B cell (primary cell): ENCODE measurements around the gene LIMS2. TPM values are rescaled to one million over a fixed set of nuclear protein-coding genes. Genes with fewer than 3 reads are reported as not detected.

ENCODE experiments used
- ATAC-seq: fragments of 200-7000 bp; cut with Tn5 transposase; one replicate; pipeline ENCODE4 v1.10.0; 2021; ENCODE audit warnings: low read depth, mild to moderate bottlenecking, moderate number of reproducible peaks, moderate library complexity
- CTCF ChIA-PET: fragments of 350-600 bp; sonication (Branson Sonifier 250); formaldehyde crosslinking; loops from one replicate; lab custom pipeline; 2021; ENCODE audit warnings: antibody characterized with exemption, inconsistent platforms; lab: Charles Lee
- POLR2A ChIA-PET: fragments of 350-600 bp; sonication (Branson Sonifier 250); formaldehyde crosslinking; loops from one replicate; lab custom pipeline; 2021; ENCODE audit warnings: antibody characterized with exemption; lab: Charles Lee
- DNase-seq: peaks from one replicate; pipeline ENCODE4 v3.0.0; 2013
- H2AFZ ChIP-seq: 2 replicates; pipeline ENCODE4 v1.6.1; 2012; ENCODE audit warnings: mild to moderate bottlenecking, low read depth, low read length; ENCODE audit not compliant: insufficient read depth, poor library complexity, severe bottlenecking
- H3K27ac ChIP-seq, 2 donors: 1 replicate in 1 of 2; 2 replicates in 1 of 2; pipeline ENCODE4 v1.5.1; 2012 to 2013; ENCODE audit warnings: low read length in 2 of 2, mild to moderate bottlenecking in 2 of 2, moderate library complexity in 1 of 2
- H3K27me3 ChIP-seq, 4 experiments: fragments of 200-600 bp in 1 of 4; sonication (generic) in 1 of 4; replicated peaks in 1 of 4; 1 replicate in 2 of 4; 2 replicates in 2 of 4; pipeline versions ENCODE4 v1.6.1 to v1.7.0; 2013 to 2016; ENCODE audit warnings: low read length in 3 of 4, mild to moderate bottlenecking in 2 of 4, mixed read lengths in 1 of 4, moderate library complexity in 1 of 4; ENCODE audit not compliant: insufficient read depth in 4 of 4, control insufficient read depth in 3 of 4; ENCODE audit errors: control extremely low read depth in 1 of 4
- H3K36me3 ChIP-seq, 2 experiments: replicated peaks in 1 of 2; 1 replicate in 1 of 2; 2 replicates in 1 of 2; pipeline versions ENCODE4 v1.6.1 to v1.7.1; 2013; ENCODE audit warnings: low read length in 1 of 2; ENCODE audit not compliant: insufficient read depth in 2 of 2, control insufficient read depth in 1 of 2; ENCODE audit errors: control extremely low read depth in 1 of 2, extremely low read depth in 1 of 2
- H3K4me1 ChIP-seq, 2 donors: fragments of 200-600 bp in 1 of 2; sonication (generic) in 1 of 2; 1 replicate in 1 of 2; 2 replicates in 1 of 2; pipeline versions ENCODE4 v1.5.1 to v1.6.1; 2013 to 2017; ENCODE audit warnings: low read length in 2 of 2; ENCODE audit not compliant: control insufficient read depth in 2 of 2, insufficient read depth in 2 of 2
- H3K4me2 ChIP-seq: replicated peaks from 2 replicates; pipeline ENCODE3; 2012; ENCODE audit warnings: mild to moderate bottlenecking, low read depth, low read length; ENCODE audit not compliant: poor library complexity, severe bottlenecking
- H3K4me3 ChIP-seq, 5 experiments: fragments of 200-600 bp in 1 of 5; sonication (generic) in 1 of 5; 1 replicate in 3 of 5; 2 replicates in 2 of 5; pipeline versions ENCODE4 v1.5.1 to v1.7.0; 2011 to 2016; ENCODE audit warnings: low read length in 4 of 5, mild to moderate bottlenecking in 4 of 5, low read depth in 2 of 5, control low read depth in 1 of 5, moderate library complexity in 1 of 5; ENCODE audit not compliant: insufficient read depth in 1 of 5; ENCODE audit errors: control extremely low read depth in 1 of 5, extremely low read depth in 1 of 5
- H3K79me2 ChIP-seq: fragments of 200-600 bp; sonication (generic); one replicate; pipeline ENCODE4 v1.6.0; 2016; ENCODE audit warnings: low read length; ENCODE audit not compliant: control insufficient read depth, insufficient read depth
- H3K9ac ChIP-seq: fragments of 200-600 bp; sonication (generic); 2 replicates; pipeline ENCODE4 v1.6.1; 2017; ENCODE audit warnings: mild to moderate bottlenecking, low read length, moderate library complexity
- H3K9me3 ChIP-seq, 3 donors: one replicate each; pipeline versions ENCODE4 v1.6.1 to v1.7.1; 2013; ENCODE audit warnings: low read length in 2 of 3; ENCODE audit not compliant: control insufficient read depth in 2 of 3, insufficient read depth in 1 of 3; ENCODE audit errors: control extremely low read depth in 1 of 3
- H4K20me1 ChIP-seq: 2 replicates; pipeline ENCODE4 v1.6.0; 2012; ENCODE audit warnings: mild to moderate bottlenecking, low read length; ENCODE audit not compliant: insufficient read depth, control insufficient read depth, poor library complexity, severe bottlenecking
- H3K27ac Mint-ChIP-seq: one replicate; pipeline ENCODE4 v1.8.0; 2021; ENCODE audit warnings: mixed read lengths
- H3K27me3 Mint-ChIP-seq: one replicate; pipeline ENCODE4 v1.8.0; 2021; ENCODE audit warnings: mixed read lengths
- H3K4me1 Mint-ChIP-seq: one replicate; pipeline ENCODE4 v1.8.0; 2021; ENCODE audit warnings: mixed read lengths
- H3K4me3 Mint-ChIP-seq: one replicate; pipeline ENCODE4 v1.8.0; 2021; ENCODE audit warnings: mixed read lengths
- H3K9me3 Mint-ChIP-seq: one replicate; pipeline ENCODE4 v1.8.0; 2022; ENCODE audit warnings: mixed read lengths; ENCODE audit not compliant: insufficient read depth
- CTCF ChIP-seq: fragments of 200-600 bp; IDR thresholded peaks from one replicate; pipeline ENCODE4 v1.8.0; 2022; ENCODE audit warnings: antibody characterized with exemption, mild to moderate bottlenecking
- EZH2 ChIP-seq: IDR thresholded peaks from 2 replicates; pipeline ENCODE4 v1.6.1; 2012; ENCODE audit warnings: borderline replicate concordance, low read depth, mild to moderate bottlenecking, moderate library complexity, low read length; ENCODE audit not compliant: insufficient read depth, poor library complexity, severe bottlenecking
- WGBS: methylation state at CpG from one replicate; pipeline ENCODE4 v1.1.5; 2013; ENCODE audit warnings: missing lambda C conversion rate; ENCODE audit not compliant: insufficient coverage; 5-methylcytosine and 5-hydroxymethylcytosine counted together
- intact Hi-C: fragments of 100-400 bp; cut with micrococcal nuclease; formaldehyde crosslinking; loops from one replicate; pipeline ENCODE4 v1.10.0; 2022
- polyA plus RNA-seq: library from polyadenylated mRNA; depleted of rRNA; stranded (reverse); fragments of >200 nt; gene quantifications from 2 replicates; pipeline ENCODE4 v1.2.3, GENCODE V29; 2012
- total RNA-seq, 2 donors: library from RNA; stranded (reverse); fragments of 120-200 nt in 1 of 2; gene quantifications; 1 replicate in 1 of 2; 2 replicates in 1 of 2; pipeline versions ENCODE4 v1.2.3 to v1.2.4, GENCODE V29; 2013 to 2022

LIMS2 gene
- total and polyA plus RNA-seq, 2 donors (not counting 1 experiment from before 2014, with no cell fraction given), result 6.7 to 32.2 TPM

DNA sequence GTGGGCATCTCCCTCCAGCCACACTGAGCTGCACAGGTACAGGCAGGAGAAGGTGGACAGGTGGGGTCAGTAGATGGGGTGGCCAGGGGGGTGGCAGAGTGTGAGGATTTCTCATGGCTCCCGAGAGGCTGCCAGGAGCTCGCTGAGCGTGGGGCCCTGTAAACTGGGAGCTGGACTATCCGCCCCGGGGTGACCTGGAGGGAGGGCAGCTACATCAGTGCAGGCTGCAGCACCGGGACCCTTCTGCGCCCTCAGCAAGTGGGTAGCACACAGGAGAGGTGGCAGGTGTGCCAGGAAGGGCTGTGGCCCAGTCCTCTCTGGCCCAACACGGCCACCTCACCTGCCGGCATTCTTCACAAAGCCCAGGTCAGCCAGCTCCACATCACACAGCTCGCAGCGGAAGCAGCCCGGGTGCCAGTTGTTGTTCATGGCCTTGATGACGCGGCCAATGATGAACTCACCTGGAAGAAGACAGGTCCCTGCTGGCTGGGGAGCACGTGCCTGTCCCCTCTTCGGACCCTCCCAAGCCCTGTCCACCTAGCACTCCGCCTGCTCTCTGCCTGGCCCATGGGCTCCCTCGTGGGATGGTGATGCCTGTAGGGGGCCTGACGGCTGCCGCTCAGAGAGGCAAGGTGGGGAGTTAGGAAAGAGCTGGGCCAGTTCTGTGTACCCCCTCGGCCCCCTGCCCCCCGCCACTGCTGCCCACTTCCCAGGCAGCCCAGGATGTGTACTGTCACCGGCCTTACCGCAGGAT lies 21.1 kb downstream of the LIMS2 start:
- Mint-ChIP-seq H3K27me3 (no peaks in the 10 kb centered on the region), H3K4me3 (no peak overlapping the region), H3K27ac (no peak overlapping the region), H3K4me1 (peaks cover 40% of the 10 kb centered on the region), H3K9me3 (no peaks in the 10 kb centered on the region)
- H3K36me3 ChIP-seq, result no peaks in the 10 kb centered on the region
- DNase-seq, result no peak
- CTCF ChIA-PET, result interaction anchor here (19.3 kb wide), 1 partner anchor 61 kb away, joined by 553 read pairs; no protein-coding TSS in a partner anchor
- TF ChIP-seq EZH2 (no peak), CTCF (no peak)
- no peak overlapping the region for H2AFZ ChIP-seq
- no peaks in the 10 kb centered on the region for H3K27me3 ChIP-seq
- no peak overlapping the region for H3K4me3 ChIP-seq
- POLR2A ChIA-PET, result no interaction called here
- no peak overlapping the region for H3K27ac ChIP-seq
- ATAC-seq, result no peak
- no peak overlapping the region for H3K9ac ChIP-seq
- peaks cover 27 to 44% of the 10 kb centered on the region in 2 donors for H3K4me1 ChIP-seq
- no peaks in the 10 kb centered on the region for H4K20me1 ChIP-seq
- WGBS, result 95% methylated on average over 23 of the region's 24 CpGs
- H3K4me2 ChIP-seq, result no peak overlapping the region
- H3K79me2 ChIP-seq, result no peaks in the 10 kb centered on the region
- H3K9me3 ChIP-seq, result peaks cover 0 to 13% (median 0%) of the 10 kb centered on the region in 3 donors
- intact Hi-C loops, result no loop called here

- ChIA-PET POLR2A (no interaction called here), CTCF (interaction anchor here (1.3 to 19.3 kb wide), 3 partner anchors 12 to 75 kb away, joined by 5 to 553 read pairs (median 8); no protein-coding TSS in a partner anchor)
- H3K79me2 ChIP-seq, result no peaks in the 10 kb centered on the region
- no peaks in the 10 kb centered on the region for H3K36me3 ChIP-seq
- no peak overlapping the region for H2AFZ ChIP-seq
- no peak overlapping the region for H3K9ac ChIP-seq
- WGBS, result 68% methylated on average over 15 of the region's 16 CpGs
- intact Hi-C loops, result no loop called here
- no peaks in the 10 kb centered on the region for H3K9me3 Mint-ChIP-seq
- no peak overlapping the region for H3K4me3 Mint-ChIP-seq
- H3K4me1 Mint-ChIP-seq, result peaks cover 43% of the 10 kb centered on the region
- TF ChIP-seq EZH2, result no peak
- no peak for TF ChIP-seq CTCF
- ATAC-seq (no peak), DNase-seq (no peak)
- no peak overlapping the region for H3K27ac Mint-ChIP-seq
- peaks cover 30 to 49% of the 10 kb centered on the region in 2 donors for H3K4me1 ChIP-seq
- no peaks in the 10 kb centered on the region for H3K27me3 Mint-ChIP-seq
- H3K4me2 ChIP-seq, result no peak overlapping the region
- peaks cover 0 to 8% (median 0%) of the 10 kb centered on the region in 3 donors for H3K9me3 ChIP-seq
- no peak overlapping the region for H3K27ac ChIP-seq
- H3K4me3 ChIP-seq, result no peak overlapping the region
- H4K20me1 ChIP-seq, result no peaks in the 10 kb centered on the region
- H3K27me3 ChIP-seq, result no peaks in the 10 kb centered on the region
These were observed 21.8 kb downstream of the LIMS2 start for GRCh38 chr2:127653421-127654083.
